ENCODE results near the gene LGALS3.

Gene LGALS3

DNA sequence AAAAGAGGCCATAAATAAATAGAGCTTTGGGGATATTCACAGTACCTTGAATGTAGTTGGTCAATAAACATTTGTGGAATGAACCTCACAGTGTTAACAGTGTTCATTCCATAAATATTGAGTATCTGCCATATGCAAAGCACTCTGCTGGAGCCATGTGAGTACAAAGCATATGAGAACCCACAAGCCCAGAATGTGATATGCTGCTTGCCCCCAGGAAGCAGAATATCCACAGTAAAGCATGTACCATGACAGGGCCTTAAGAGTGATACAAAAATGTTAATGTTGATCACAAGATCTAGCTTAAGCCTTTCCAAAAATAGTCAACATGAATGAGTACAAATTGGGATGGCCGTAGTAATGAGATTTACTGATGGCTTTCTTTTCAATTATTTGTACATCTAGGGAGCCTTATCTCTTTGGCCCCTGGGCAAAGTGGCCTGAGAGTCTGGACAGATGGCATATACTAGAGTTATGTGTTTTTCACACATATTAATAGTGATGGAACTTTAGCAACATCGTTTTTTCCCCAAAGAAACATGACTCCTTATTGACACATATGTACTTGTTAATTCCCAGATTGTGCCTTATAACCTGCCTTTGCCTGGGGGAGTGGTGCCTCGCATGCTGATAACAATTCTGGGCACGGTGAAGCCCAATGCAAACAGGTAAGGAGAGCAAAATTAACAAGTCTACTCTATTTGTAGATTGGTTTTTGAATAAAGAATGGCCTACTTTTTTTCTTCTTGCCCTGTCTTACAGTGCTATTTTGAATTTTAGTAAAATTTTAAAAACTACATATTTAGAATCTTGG, 10.9 kb downstream of the LGALS3 start:
- no peak overlapping the region for H3K27ac ChIP-seq
- TF ChIP-seq ZFX (IDR thresholded peaks at IDR 0.05) (no peak), CTCF (conservative IDR thresholded peaks at IDR 0.05) (no peak)

DNA sequence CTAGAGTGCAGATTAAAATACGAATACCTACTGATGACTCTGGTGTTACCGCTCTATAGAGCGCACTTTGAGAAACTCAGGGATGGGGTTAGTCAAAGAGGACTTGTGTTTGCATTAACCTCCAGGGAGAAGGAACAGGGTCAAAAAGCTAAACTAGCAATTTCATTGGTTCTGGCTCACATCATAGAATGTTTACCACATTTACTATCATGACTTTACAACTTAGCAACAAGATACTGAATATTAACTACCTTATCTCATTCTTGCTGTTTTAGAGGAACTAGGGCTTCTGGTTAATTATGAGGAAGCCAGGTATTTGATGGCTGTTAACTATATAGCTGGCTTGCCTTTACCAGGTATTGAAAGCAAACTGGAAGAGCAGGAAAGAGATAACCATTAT, 12.8 kb downstream of the LGALS3 start:
- no peak for TF ChIP-seq CTCF (conservative IDR thresholded peaks at IDR 0.05)
- no peak for TF ChIP-seq ZFX (IDR thresholded peaks at IDR 0.05)
- H3K27ac ChIP-seq: no peak overlapping the region

DNA sequence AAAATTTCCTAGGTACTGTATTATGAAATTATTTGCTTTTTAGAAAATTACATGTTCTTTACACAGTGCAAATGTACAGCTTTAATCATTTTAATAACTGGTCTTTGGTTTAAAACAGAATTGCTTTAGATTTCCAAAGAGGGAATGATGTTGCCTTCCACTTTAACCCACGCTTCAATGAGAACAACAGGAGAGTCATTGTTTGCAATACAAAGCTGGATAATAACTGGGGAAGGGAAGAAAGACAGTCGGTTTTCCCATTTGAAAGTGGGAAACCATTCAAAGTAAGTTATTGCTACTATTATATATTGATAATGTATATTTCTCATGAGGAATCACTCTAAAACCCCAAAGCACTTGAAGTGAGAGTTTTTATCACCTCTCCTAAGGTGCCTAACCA, 13.4 kb downstream of the LGALS3 start:
- no peak overlapping the region for H3K27ac ChIP-seq
- no peak for TF ChIP-seq ZFX (IDR thresholded peaks at IDR 0.05)
- no peak for TF ChIP-seq CTCF (conservative IDR thresholded peaks at IDR 0.05)

GRCh38 chr14:55146425-55146824, 17.4 kb downstream of the LGALS3 start:
- H3K27ac ChIP-seq: no peak overlapping the region
- TF ChIP-seq CTCF (conservative IDR thresholded peaks at IDR 0.05) (no peak), ZFX (IDR thresholded peaks at IDR 0.05) (no peak)

GRCh38 chr14:55151601-55152000, 22.5 kb downstream of the LGALS3 start:
- TF ChIP-seq ZFX (IDR thresholded peaks at IDR 0.05) (no peak), CTCF (conservative IDR thresholded peaks at IDR 0.05) (no peak)
- H3K27ac ChIP-seq: no peak overlapping the region

- TF ChIP-seq CTCF (conservative IDR thresholded peaks at IDR 0.05): no peak
- TF ChIP-seq ZFX (IDR thresholded peaks at IDR 0.05): no peak
- H3K27ac ChIP-seq: no peak overlapping the region
Measured at GRCh38 chr14:55152052-55152753, 23.2 kb downstream of the LGALS3 start.

DNA sequence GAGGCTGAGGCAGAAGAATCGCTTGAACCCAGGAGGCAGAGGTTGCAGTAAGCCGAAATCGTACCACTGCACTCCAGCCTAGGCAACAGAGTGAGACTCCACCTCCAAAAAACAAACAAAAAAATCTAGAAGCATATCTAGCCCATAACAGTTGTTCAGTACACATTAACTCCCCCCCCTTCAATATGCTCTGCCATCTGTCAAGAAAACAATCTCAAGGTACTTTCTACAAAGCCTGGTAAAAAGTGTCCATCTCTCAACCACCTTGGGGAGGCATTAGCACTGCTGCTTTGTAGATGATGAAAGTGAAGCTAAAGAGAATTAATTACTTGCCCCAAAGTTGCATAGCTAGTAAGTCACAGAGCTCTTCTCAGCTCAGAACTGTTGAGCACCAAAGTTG, 24.9 kb downstream of the LGALS3 start:
- no peak overlapping the region for H3K27ac ChIP-seq
- no peak for TF ChIP-seq CTCF (conservative IDR thresholded peaks at IDR 0.05)
- TF ChIP-seq ZFX (IDR thresholded peaks at IDR 0.05): no peak
